ENCODE data around the gene RABL6. TPM values are rescaled to one million over a fixed set of nuclear protein-coding genes. Genes with fewer than 3 reads are reported as not detected.
A peak's percentile ranks its signal among the peaks of the same experiment; 100 is the strongest.

The RABL6 gene, protein sequence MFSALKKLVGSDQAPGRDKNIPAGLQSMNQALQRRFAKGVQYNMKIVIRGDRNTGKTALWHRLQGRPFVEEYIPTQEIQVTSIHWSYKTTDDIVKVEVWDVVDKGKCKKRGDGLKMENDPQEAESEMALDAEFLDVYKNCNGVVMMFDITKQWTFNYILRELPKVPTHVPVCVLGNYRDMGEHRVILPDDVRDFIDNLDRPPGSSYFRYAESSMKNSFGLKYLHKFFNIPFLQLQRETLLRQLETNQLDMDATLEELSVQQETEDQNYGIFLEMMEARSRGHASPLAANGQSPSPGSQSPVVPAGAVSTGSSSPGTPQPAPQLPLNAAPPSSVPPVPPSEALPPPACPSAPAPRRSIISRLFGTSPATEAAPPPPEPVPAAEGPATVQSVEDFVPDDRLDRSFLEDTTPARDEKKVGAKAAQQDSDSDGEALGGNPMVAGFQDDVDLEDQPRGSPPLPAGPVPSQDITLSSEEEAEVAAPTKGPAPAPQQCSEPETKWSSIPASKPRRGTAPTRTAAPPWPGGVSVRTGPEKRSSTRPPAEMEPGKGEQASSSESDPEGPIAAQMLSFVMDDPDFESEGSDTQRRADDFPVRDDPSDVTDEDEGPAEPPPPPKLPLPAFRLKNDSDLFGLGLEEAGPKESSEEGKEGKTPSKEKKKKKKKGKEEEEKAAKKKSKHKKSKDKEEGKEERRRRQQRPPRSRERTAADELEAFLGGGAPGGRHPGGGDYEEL
- total RNA-seq, result 100 to 1,000 TPM in 2 of 3 donors, 10 to 100 TPM in 1; 92.1 to 142 (median 112) TPM
- long read RNA-seq, donor 1, transcript RABL6-201 (15 exons, 3,091 nt), result major isoform, 34 of 98 reads
- long read RNA-seq, donor 1, partial matches to known transcripts, result 55 of 98 reads
- long read RNA-seq, donor 1, other reads (novel, unspliced or antisense), result 7 of 98 reads
- long read RNA-seq, donor 2, partial matches to known transcripts, result 5 of 6 reads
- long read RNA-seq, donor 2, other reads (novel, unspliced or antisense), result 0 of 6 reads

DNA sequence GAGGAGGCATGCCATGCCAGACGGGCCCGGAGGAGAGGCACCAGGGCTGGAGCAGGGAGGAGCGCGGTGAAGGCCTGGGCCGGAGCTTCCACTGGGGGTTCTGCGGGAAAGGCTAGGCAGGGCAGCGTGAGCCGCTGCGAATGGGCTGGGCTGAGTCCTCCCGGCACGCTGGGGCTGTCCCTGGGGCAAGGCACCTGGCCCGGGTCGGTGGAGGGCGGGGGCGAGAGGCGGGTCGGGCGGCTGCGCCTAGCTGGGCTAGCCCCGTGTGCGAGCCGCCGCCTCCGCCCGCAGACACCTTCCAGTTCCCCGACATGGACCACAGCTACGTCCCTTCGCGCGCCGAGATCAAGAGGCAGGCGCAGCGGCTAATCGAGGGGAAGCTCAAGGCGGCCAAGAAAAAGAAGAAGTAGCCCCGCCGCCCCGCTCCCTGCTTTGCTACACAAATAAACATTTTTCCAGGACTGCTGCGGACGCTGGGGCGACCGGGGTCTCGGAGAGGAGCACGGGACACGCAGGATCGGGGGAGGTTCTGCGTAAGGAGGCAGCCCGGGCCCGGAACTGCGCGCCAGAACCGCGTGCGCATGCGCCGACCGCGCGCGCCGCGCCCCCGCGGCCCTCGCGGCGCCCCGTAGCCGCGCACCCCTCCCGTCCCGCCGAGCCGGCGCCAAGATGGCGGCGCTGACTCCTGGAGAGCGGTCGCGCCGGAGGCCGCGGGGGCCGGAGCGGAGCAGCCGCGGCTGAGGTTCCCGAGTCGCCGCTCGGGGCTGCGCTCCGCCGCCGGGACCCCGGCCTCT is at the start of gene RABL6:
Gene RABL6 (plus strand): TSS at position 668 of the 794 bp plus-strand sequence. CDS start 249 bp downstream, outside the sequence.
- DNase-seq, result peak; percentile 76 to 88 (median 84)
- peak; percentile 92 for ATAC-seq
- intact Hi-C loops (cut with DNase I, micrococcal nuclease), result no loop called here
- TF ChIP-seq, protein P1, sequence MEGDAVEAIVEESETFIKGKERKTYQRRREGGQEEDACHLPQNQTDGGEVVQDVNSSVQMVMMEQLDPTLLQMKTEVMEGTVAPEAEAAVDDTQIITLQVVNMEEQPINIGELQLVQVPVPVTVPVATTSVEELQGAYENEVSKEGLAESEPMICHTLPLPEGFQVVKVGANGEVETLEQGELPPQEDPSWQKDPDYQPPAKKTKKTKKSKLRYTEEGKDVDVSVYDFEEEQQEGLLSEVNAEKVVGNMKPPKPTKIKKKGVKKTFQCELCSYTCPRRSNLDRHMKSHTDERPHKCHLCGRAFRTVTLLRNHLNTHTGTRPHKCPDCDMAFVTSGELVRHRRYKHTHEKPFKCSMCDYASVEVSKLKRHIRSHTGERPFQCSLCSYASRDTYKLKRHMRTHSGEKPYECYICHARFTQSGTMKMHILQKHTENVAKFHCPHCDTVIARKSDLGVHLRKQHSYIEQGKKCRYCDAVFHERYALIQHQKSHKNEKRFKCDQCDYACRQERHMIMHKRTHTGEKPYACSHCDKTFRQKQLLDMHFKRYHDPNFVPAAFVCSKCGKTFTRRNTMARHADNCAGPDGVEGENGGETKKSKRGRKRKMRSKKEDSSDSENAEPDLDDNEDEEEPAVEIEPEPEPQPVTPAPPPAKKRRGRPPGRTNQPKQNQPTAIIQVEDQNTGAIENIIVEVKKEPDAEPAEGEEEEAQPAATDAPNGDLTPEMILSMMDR (IDR thresholded peaks at IDR 0.05), result no peak
- Histone ChIP-seq H3K9me3 (no peaks in the 10 kb centered on the region), H3K36me3 (ENCODE audit: low read depth) (peaks cover 4% of the 10 kb centered on the region), H3K4me1 (ENCODE audit: low read depth) (peaks cover 30% of the 10 kb centered on the region), H3K4me3 (peak within 1 kb of the TSS; percentile 93)

DNA sequence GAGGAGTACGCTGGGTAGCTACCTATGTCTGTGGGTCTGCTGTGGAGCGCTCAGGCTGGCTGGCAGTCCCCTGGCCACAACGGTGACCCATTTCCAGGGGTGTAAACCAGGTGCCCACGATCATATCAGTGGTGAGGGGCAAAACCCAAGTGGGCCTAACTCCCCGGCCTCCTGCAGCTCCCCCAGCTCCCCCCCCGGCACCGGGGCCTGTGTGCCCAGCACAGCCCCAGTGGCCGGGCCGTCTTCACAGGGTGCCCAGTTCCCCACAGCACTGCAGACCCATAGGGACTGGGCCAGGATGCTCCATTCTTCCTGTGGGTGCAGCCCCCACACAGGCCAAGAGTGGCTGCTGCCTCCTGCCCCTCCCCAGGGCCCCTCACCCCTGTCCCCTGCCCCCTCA is 48.7 kb upstream of the RABL6 start:
- intact Hi-C loops (cut with DNase I, micrococcal nuclease), result no loop called here
- no peaks in the 10 kb centered on the region for H3K36me3 ChIP-seq (ENCODE audit: low read depth)
- ATAC-seq, result no peak

DNA sequence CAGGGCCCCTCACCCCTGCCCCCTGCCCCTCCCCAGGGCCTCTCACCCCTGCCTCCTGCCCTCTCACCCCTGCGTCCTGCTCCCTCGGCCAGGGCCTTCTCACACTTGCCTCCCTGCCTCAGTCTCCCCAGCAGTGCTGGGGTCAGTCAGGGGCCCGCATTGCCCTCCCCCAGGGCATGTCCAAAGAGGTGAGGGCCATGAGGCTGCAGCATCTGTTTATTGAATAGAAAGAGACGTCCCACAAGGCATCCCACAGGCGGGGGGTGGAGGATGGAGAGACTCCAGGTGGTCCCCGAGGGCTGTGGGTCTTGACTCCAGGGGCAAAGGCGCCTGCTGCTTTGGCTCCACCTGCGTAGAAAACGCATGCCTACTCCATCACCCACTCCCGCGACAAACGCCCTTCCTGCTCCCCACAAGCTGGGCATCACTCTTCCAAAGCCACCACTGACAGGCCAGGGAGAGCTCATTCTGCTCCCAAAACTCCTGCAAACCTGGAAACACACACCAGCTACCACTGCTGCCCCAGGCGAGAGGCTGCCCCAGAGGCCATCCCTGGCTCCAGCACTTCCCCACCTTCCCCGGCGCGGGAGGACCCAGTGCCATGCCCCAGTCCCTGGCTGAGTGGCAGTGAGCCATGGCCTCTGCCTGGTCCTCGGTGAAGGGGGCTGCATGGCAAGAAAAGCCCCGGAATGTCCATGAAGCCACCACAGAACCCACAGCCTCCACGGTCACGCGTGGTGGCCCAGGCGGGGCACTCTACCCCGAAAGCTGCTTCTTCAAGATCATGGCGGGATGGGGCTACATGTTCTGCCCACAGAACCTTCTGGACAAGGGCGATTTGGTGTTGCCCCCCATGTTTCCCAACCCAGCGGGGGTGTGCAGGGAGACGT is 48.1 kb upstream of the RABL6 start:
- ATAC-seq (no peak), DNase-seq (peak in 2 of 3 donors; percentile 31 to 40)
- Histone ChIP-seq H3K36me3 (ENCODE audit: low read depth) (no peaks in the 10 kb centered on the region), H3K4me3 (no peak overlapping the region), H3K4me1 (ENCODE audit: low read depth) (peaks cover under 1% of the 10 kb centered on the region), H3K9me3 (no peaks in the 10 kb centered on the region)
- TF ChIP-seq, protein P1 (IDR thresholded peaks at IDR 0.05), result no peak
- intact Hi-C loops (cut with DNase I, micrococcal nuclease), result no loop called here

More for the DNA sequence above, 48.7 kb upstream of the RABL6 start:
- DNase-seq, result peak in 2 of 3 donors; percentile 18 to 43
- TF ChIP-seq, protein P1 (IDR thresholded peaks at IDR 0.05), result no peak
- Histone ChIP-seq H3K4me1 (ENCODE audit: low read depth) (no peaks in the 10 kb centered on the region), H3K4me3 (no peak overlapping the region), H3K9me3 (no peaks in the 10 kb centered on the region)

DNA sequence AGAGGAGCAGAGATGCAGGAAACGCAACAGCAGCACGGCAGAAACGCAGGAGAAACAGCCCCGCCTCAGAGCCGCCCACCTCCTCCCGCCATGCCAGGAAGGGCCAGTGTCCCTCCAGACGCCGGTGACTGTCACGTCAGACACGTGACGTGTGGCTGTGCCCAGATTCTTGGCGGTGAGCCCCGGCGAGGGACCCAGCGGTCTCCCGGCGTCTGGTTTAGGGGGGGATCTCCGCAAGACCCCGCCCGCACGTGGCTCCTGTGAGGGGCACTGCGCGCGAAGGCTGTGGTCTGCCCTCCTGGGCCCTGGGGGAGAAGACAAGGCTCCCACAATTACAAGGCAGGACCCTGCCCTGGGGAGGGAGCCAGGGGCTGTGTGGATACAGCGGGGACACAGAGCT is 47.3 kb upstream of the RABL6 start:
- Histone ChIP-seq H3K36me3 (ENCODE audit: low read depth) (no peaks in the 10 kb centered on the region), H3K4me3 (no peak overlapping the region), H3K9me3 (no peaks in the 10 kb centered on the region), H3K4me1 (ENCODE audit: low read depth) (peaks cover 8% of the 10 kb centered on the region)
- intact Hi-C loops (cut with DNase I, micrococcal nuclease), result no loop called here
- ATAC-seq (no peak), DNase-seq (peak in 2 of 3 donors; percentile 31 to 61)
- TF ChIP-seq, protein P1 (IDR thresholded peaks at IDR 0.05), result no peak
